ENCODE measurements around the gene DGKH. TPM values are rescaled to one million over a fixed set of nuclear protein-coding genes. Genes with fewer than 3 reads are reported as not detected.
A peak's percentile ranks its signal among the peaks of the same experiment; 100 is the strongest.
"Not testable (repeated sequence)": the region's sequence is repeated elsewhere in the genome, so short reads cannot be mapped to it uniquely, and the experiment has no call there.

Gene DGKH
- polyA plus RNA-seq, 1 donor, result 3.4 TPM

DNA sequence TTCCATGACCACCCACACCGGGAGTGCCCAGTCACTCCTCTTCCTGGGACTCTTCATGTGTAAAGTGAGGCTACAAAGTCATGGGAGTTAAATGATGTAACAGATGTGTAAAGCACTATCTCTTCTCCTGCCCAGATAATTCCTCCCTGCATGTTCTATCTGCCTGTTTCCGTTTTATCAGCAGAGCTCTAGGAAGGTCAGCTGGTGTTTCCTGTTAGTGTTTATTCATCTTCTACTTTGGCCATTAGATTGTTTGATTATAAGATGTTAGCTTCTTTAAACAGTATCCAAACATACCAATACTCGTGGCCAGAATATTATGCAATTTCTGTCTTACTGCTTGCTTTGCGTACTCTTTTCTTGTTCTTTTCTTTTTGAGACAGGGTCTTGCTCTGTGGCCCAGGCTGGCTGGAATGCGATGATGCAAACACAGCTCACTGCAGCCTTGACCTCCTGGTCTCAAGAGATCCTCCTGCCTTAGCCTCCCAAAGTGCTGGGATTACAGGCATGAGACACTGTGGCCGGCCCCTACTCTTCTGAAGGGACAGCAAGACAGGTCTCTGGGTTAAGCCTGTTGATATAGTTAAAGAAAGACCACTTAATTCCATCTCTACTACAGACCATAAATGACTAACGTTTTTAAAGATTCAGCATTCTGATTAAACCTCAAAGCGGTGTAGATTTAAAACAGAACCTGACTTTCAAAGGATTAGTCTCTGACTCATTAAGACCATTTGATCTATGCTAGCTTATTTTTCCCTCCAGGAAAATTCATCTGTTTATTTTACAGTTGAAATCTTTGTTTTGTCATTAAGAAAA lies 126.1 kb downstream of the DGKH start:
- no peak for DNase-seq

DNA sequence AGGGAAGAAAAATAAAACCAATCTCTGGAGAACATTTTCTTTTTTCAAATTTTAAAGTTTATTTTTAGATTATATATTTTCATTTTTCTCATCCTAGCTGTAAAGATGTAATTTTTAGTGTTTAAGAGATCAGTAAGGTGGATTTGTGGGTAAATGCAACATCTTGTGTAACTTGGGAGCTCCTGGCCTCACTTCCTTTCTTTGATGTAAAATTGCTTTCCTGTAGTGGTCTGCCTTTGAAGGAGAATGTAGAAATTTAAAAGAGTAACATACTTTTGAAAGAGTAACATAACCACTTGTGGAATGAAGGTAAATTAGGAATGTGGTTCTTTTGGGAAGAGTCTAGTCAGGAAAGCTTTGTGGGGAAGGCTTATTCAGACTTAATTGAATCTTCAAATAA lies 127.8 kb downstream of the DGKH start:
- no peak for DNase-seq

DNA sequence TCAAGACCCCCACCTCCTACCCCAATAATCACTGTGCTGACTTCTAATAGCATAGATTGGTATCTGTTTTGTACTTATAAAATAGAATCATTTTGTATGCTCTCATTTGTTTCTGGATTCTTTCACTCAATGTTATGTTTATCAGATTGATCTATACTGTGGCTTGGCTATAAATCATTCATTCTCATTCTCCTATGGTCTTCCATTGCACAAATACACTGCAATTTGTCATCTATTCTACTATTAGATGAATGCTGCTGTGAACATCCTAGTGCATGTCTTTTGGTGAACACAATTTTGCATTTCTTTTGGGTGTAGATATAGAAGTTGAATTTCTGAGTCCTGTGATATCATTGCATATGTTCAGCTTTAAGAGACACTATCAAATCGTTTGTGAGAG lies 128.7 kb downstream of the DGKH start:
- DNase-seq, result no peak

DNA sequence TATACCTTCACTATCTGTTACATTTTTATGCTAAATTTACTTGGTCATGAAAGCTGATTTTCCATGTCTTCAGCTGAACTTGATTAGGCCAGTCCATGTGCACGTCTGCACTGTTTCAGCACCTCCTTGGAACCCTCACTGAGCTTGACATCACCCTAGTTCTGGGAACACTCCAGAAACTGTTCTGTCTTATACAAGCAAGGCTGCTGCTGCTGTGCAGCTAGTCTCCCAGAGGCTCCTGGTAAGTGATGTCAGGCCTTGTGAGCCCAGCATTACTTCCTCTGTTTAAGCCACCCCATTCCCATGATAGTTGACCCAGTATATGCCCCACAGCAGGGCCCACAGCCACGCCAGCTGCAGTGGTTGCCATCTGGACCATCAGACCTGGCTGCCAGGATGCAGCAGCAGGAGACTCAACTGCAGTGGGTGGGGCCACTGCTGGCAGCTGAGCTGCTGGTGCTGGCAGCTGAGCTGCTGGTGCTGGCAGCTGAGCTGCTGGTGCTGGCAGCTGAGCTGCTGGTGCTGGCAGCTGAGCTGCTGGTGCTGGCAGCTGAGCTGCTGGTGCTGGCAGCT lies 133.0 kb downstream of the DGKH start:
- DNase-seq, result no peak

DNA sequence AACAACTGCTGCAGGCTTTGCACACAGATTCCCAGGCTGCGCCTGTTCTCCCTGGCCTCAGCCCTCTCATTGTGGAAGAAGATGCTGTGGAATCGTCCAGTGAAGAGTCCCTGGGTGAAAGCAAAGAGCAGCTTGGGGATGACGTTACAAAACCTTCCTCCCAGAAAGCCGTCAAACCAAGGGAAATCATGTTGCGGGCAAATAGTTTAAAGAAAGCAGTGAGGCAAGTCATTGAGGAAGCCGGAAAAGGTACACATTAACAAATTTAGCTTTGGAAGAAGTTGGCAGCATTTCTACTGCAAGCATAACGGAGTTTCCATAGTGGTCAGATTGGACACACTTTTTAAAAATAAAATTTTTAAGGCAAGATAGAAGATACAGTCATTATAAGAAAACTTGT lies 140.6 kb downstream of the DGKH start:
- no peak for DNase-seq

DNA sequence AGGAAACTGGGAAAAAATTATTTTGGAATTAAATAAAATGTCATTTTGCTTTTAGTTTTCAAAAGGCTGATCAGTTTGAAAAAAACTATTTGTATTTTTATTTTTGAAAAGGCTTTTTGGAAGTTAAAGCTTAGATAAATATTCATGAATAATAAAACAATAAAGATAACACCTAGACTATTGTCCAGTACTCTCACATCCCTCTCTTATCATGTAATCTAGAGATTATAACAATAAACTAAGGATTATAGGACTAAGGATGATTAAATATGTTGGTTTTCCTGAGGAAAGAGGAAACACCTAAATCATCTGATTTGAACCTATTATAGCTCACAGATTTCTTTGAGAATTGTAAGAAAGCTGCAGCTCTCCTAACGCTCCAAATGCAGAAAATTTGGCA lies 142.1 kb downstream of the DGKH start:
- no peak for DNase-seq

DNA sequence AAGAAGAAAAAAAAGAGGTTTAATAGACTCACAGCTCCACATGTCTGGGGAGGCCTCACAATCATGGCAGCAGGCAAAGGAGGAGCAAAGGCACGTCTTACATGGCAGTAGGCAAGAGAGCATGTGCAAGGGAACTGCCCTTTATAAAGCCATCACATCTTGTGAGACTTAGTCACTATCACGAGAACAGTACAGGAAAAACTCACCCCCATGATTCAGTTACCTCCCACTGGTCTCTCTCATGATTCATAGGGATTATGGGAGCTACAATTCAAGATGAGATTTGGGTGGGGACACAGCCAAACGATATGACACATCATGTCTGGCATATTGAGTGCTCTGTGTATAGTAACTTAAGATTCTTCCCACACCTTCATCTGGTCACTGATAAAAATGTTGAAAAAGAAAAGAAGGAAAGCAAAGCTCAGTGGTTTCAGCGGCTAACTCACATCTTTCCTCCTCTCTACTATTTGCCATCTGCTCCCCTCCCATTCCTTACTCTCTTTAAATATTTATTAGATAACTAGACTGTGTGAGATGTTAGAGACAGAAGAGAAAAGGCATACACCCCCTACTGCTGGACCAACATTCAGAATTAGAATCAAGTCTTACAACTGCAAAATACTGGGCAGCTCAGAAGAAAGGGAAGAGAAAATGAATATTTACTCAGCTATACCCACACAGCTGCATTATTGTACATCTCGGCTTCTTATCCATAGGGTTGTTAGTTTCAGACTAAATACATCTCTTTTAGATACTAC lies 163.4 kb downstream of the DGKH start:
- DNase-seq, result no peak

DNA sequence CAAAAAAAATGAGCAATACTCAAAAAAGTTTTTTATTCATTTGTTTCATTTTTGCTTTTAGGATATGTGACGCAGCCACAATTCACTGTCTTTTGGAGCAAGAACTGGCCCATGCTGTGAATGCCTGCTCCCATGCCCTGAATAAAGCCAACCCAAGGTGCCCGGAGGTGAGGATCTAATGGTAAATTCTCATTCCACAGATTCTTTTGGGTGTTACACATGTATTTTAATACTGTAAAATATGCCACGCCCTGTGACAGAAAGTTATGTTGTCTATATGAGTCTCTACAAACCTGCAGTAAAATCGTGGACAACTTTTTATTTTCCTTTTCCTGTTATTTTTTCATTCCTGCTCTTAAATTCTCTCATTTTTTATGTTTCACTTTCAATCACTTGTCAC lies 166.0 kb downstream of the DGKH start:
- DNase-seq, result no peak

DNA sequence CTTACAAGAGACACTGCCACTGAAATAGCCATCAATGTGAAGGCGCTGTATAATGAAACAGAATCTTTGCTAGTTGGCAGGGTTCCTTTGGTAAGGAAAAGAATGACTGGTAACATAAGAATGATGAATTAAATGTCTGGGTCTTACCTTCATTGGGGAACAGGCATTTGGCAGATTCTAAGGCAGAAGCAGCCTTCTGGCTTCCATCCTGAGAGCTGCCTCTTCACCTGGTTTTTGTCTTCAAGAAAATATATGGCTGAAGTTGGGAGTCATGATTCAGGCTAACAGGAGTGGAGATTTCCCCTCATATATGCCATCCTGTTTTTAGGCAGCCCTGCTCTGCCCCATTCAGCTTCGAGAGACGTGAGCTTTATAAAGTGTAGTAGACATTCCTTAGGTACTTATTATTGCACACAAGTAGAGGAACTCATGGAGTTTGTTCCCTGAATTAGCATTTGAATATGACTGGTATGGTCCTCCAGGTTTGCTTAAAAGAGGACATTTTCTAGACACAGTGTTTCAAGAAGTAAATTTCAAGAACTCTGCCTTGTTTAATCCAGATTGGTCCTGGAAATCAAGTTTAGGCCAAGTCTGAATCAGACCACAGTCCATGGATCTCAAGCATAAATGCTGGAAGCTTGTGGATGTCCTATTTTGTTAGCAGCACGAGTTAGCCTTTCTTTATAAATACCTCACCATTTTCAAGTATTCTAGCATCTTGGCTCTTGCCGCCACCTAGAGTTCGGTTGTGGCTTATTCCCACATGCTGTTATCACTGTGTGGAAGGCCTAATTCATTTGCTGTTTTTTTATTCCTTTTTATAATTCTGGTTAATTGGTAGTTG lies 167.4 kb downstream of the DGKH start:
- DNase-seq, result peak; percentile 15

DNA sequence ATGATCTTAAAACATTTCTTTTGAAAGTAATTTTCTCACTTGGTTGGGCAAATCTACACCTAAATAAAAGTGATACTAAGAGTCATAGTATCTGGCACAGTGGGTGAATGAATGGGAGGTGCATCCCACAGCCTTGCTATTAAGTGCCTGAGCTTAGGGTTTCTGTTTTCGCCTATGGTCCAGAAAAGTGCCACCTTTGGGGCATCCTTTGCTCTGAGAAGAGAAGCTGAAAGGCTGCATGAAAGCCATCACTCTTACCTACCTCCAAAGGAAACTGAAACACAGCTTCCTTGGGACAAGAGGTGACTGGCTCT lies 167.9 kb downstream of the DGKH start:
- no peak for DNase-seq

DNA sequence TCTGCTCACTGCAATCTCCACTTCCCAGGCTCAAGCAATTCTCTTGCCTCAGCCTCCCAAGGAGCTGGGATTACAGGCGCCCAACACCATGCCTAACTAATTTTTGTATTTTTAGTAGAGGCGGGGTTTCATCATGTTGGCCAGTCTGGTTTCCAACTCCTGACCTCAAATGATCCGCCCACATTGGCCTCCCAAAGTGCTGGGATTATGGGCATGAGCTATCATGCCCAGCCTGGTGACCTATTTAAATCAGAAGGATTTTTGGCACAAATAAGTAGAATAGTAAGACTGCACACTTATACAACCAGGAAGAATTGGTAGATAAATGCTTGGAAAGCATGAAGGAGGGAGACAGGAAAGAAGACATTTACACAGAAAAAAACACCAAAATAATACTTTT lies 170.1 kb downstream of the DGKH start:
- no peak for DNase-seq

DNA sequence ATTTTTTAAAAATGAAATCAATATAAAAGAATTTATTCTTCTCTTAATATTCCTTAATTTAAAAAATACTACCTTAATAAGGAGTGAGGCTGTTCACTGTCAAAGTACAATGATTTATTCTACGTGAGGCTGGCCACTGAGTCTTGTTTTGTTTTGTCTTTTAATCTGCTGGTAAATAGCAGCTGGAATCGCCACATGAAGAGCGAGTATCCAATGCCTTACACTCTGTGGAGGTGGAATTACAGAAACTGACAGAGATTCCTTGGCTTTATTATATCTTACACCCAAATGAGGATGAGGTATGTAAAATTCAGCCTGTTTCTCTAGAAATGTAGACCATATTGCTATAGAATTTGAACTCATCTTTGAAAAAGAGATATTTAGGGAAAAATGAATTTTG lies 170.6 kb downstream of the DGKH start:
- DNase-seq, result no peak

DNA sequence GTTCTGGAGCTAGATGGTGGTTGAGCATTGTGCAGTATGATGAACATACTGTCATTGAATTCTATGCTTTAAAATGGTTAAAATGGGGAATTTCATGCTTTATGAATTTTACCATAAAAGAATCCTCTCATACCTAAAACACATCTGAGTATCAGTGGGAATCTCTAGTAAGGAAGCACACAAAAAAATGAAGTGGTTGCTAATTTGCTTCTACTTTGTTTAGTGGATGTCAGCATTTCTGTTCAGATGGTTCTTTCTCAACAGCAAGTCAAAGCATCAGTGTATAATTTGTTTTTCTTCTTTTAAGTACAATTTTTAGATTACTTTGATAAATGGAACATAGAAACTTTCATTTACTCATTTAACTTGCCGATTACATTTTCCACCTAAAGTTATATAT lies 171.4 kb downstream of the DGKH start:
- no peak for DNase-seq

DNA sequence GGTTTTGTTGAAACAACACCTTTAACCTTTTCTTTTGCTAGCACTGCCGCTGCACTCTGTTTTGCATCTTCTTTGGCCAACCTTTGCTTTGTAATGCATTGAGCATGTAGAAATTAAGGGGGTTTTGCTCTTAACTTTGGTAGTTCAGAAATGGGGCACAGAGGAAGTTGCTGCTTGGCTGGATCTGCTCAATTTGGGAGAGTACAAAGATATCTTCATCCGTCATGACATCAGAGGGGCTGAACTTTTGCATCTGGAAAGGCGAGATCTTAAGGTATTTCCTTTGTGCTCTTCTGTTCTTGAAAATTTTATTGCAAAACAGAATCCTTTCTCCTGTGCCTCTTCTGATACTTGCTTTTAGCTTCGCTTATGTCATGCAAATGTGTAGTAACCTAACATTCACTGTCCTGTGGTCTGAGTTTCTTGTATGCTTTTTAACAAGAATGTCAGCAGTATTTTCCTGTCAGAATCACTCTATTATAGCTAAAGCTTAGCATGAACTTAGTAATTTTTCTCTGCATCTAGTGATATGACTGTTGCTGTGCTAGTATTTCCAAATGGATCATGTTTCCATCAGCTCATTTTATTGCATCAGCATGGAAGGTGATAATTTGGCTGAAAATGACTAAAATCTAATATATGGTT lies 172.8 kb downstream of the DGKH start:
- no peak for DNase-seq

DNA sequence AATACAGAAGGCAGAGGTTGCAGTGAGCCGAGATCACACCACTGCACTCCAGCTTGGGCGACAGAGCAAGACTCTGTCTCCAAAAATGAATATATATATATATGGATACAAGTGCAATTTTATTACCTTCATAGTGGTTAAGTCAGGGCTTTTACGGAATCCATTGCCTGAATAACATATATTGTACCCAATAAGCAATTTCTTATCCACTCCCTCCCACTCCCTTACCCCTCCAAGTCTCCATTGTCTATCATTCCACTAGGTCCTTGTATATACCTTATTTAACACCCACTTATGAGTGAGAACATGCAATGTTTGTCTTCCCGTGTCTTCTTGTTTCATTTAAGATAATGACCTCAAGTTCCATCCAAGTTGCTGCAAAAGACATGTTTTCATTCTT lies 175.2 kb downstream of the DGKH start:
- DNase-seq, result no peak

DNA sequence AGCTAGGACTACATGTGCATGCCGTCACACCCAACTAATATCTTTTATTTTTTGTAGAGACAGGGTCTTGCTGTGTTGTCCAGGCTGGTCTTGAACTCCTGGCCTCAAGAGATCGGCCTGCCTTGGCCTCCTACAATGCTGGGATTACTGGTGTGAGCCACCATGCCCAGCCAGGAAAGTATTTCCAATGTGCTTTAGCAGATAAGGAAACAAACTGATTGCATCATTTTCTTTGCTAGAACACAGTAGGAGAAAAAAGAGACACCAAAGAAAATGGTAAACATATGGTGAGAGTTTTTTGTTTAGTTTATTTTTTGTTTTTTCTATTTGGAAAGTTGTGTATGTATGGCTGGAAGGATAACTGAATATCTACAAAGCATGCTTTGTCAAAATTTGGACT lies 176.6 kb downstream of the DGKH start:
- DNase-seq, result no peak

DNA sequence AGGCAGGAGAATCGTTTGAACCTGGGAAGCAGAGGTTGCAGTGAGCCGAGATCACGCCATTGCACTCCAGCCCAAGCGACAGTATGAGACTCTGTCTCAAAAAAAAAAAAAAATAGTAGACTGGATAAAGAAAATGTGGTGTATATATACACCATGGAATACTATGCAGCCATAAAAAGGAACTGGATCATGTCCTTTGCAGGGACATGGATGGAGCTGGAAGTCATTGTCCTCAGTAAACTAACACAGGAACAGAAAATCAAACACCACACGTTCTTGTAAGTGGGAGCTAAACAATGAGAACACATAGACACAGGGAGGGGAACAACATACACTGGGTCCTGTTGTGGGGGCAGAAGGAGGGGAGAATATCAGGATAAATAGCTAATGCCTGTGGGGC lies 178.3 kb downstream of the DGKH start:
- not testable (repeated sequence) for DNase-seq

DNA sequence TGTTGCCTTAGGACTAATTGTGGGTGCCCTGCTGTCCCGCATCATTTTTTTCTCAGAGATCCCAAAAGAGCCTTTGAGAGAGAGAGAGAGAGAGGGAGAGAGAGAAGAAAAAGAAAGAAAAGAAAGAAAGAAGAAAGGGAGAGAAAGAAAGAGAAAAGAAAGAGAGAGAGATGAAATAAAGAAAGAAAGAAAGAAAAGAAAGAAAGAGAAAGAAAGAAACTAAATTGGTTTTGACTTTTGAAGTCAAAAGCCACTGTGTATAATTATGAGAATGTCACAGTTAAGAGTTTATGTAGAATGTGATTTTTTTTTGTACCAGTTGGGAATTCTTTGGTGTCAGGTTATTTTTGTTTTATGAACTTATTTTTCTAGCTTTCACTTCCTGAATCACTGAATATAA lies 180.1 kb downstream of the DGKH start:
- DNase-seq, result no peak

DNA sequence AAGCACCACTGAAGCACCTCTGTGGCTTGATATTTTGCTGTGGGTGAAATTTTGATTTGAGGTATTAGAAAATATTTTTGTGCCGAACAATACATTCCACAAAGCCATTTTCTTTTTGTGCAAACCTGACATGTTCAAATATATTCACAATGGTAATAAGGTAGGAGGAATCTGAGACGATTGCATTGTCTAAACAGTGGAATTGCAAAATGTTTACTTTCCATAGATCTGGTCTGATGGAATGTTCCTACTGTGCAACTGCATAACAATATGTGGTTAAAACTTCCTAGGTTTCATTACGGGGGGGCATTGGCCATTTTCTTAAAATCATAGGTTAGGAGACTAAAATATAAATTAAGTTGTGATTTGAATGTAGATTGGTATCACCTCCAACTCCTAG lies 180.8 kb downstream of the DGKH start:
- DNase-seq, result no peak

DNA sequence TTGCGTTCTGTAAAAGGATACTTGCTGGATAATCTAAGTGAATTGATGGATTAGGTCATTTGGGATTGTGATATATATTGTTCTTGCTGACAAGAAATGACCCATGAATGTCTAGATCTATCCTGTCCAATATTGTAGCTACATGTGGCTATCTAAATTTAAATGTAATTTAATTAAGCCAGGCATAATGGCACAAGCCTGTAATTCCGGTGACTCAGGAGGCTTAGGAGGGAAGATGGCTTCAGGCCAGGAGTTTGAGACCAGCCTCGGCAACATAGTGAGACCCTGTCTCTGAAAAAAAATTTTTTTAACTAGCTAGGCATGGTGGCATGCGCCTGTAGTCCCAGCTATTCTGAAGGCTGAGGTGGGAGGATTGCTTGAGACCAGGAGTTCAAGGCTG lies 184.2 kb downstream of the DGKH start:
- DNase-seq, result no peak

DNA sequence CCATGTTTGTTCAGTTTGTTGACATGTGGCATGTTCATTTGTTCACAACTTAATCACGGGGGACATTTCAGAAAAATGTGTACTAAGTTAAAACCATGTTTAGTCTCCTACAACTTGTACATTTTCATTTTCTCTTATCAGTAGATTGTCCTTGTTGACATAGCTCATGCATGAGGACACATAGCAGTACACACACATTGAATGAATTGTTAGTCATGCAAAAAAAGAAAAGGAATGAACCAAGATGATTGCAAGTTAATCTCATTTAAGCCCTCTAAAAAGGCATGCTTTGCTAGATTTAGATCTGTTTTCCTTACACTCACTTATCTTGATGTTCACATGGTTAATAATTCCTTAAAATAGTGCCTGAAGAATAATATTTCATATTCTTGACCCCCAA lies 185.3 kb downstream of the DGKH start:
- no peak for DNase-seq

DNA sequence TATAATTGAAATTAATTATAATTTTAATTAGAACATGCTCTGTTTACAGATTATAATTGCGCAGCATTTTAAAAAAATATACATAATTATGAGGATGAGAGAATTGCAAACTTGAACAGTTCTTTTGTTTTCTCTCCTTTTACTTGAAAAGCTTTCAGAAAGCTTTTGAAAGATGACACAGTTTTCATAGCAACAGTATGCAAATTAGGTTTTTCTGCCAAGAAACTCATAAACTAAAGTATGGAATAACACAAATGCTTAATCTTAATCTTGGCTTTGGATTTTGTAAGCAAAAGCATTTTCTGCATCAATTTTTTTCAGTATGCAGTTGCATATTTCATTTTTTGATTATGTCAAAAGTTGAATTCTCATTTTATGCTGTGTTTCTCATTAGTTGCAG lies 190.7 kb downstream of the DGKH start:
- DNase-seq, result peak; percentile 7

DNA sequence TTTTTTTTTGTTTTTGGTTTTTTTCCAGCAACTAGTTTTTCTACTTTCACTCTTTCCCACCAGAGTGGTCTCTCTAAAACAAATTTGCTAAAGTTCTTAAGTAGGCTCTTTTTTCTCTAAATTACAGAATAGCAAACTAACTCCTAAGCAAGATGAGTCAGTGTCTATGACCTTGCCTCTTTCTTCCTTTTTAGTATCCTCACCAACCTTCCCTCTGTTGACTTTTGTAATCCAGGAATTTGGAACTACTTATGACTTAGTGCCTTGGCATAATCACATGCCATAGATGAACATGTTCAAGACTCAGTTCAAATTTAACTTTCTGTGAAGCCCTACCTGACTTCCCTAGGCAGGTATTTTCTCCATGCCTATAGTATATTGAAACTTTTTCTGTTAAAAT lies 191.2 kb downstream of the DGKH start:
- DNase-seq, result no peak

Measured in hindlimb muscle (tissue), 1 donor.